ENCODE data around the gene FBXO46. TPM values are rescaled to one million over a fixed set of nuclear protein-coding genes. Genes with fewer than 3 reads are reported as not detected.

FBXO46 gene
- total and polyA plus RNA-seq, 2 of the 13 experiments (the other 11 are each of a cell fraction or from before 2014, with no cell fraction given) = 6.2 to 6.4 TPM

DNA sequence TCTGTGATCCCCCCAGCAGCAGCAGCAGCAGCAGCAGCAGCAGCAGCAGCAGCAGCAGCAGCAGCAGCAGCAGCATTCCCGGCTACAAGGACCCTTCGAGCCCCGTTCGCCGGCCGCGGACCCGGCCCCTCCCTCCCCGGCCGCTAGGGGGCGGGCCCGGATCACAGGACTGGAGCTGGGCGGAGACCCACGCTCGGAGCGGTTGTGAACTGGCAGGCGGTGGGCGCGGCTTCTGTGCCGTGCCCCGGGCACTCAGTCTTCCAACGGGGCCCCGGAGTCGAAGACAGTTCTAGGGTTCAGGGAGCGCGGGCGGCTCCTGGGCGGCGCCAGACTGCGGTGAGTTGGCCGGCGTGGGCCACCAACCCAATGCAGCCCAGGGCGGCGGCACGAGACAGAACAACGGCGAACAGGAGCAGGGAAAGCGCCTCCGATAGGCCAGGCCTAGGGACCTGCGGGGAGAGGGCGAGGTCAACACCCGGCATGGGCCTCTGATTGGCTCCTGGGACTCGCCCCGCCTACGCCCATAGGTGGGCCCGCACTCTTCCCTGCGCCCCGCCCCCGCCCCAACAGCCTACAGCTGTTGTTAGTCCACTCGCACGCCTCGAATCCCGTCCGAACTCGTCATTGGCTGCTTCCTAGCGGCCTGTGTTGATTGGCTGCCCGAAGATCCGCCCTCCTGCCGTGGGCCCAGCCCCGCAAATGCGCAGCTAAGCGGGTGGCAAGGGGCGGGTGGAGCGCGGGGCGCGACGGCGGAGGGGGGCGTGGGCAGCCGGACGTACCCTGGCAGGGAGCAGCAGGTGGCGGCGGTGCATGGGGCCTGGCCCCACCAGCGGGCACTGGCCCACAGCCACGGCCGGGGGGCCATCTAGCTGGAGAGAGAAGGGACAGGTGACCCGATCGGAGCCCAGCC, 39.8 kb upstream of the FBXO46 start (continued):
- TF ChIP-seq ZFP36L1 (CRISPR knock-in tag; IDR thresholded peaks at IDR 0.05) (peak; percentile 84; the same call in 1 of the 2 replicates), ZKSCAN1 (IDR thresholded peaks at IDR 0.05; ENCODE audit: low read length) (no peak), PRMT3 (CRISPR knock-in tag; IDR thresholded peaks at IDR 0.05; ENCODE audit: borderline replicate concordance, low read depth) (no peak), EP300 (IDR thresholded peaks at IDR 0.05; ENCODE audit: low read depth in 2 of 2, low read length in 2 of 2) (peak in 1 of 2 experiments; percentile 5; a peak in 1 of 4 replicates), EP300 (CRISPR knock-in tag; IDR thresholded peaks at IDR 0.05; ENCODE audit: borderline replicate concordance) (no peak), RNF2 (conservative IDR thresholded peaks at IDR 0.05; ENCODE audit: low read depth) (peak; percentile 92), NPAS2 (CRISPR knock-in tag; IDR thresholded peaks at IDR 0.05; ENCODE audit: borderline replicate concordance) (no peak), ZNF788 (CRISPR knock-in tag; IDR thresholded peaks at IDR 0.05; ENCODE audit: borderline replicate concordance) (peak; percentile 81; the same call in 1 of the 2 replicates), ETV6 (CRISPR knock-in tag; conservative IDR thresholded peaks at IDR 0.05) (no peak; the same call in 1 of the 2 replicates), SP140L (CRISPR knock-in tag; IDR thresholded peaks at IDR 0.05; ENCODE audit: borderline replicate concordance) (no peak), PHB2 (IDR thresholded peaks at IDR 0.05; ENCODE audit: partially characterized antibody) (no peak), SP1 (IDR thresholded peaks at IDR 0.05) (no peak), SP1 (CRISPR knock-in tag; IDR thresholded peaks at IDR 0.05) (peak; percentile 82), NBN (conservative IDR thresholded peaks at IDR 0.05) (no peak), FOXM1 (CRISPR knock-in tag; IDR thresholded peaks at IDR 0.05) (no peak), ZMAT3 (CRISPR knock-in tag; conservative IDR thresholded peaks at IDR 0.05) (0 out of 2 replicates have a peak, but pooled peaks have one; percentile 36), FOXJ3 (CRISPR knock-in tag; IDR thresholded peaks at IDR 0.05; ENCODE audit: borderline replicate concordance) (no peak), MED8 (CRISPR knock-in tag; IDR thresholded peaks at IDR 0.05; ENCODE audit: insufficient replicate concordance) (peak; percentile 13), KLF6 (CRISPR knock-in tag; IDR thresholded peaks at IDR 0.05) (peak; percentile 88; the same call in 1 of the 2 replicates), ZBTB7A (CRISPR knock-in tag; IDR thresholded peaks at IDR 0.05) (no peak), JUNB (CRISPR knock-in tag; IDR thresholded peaks at IDR 0.05; ENCODE audit: borderline replicate concordance) (no peak), ZNF564 (CRISPR knock-in tag; IDR thresholded peaks at IDR 0.05) (0 out of 2 replicates have a peak, but pooled peaks have one; percentile 45), ZNF24 (IDR thresholded peaks at IDR 0.05) (no peak)
- TF ChIP-seq, protein P1, sequence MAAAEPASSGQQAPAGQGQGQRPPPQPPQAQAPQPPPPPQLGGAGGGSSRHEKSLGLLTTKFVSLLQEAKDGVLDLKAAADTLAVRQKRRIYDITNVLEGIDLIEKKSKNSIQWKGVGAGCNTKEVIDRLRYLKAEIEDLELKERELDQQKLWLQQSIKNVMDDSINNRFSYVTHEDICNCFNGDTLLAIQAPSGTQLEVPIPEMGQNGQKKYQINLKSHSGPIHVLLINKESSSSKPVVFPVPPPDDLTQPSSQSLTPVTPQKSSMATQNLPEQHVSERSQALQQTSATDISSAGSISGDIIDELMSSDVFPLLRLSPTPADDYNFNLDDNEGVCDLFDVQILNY (CRISPR knock-in tag; conservative IDR thresholded peaks at IDR 0.05) = no peak
- TF ChIP-seq, protein P2, sequence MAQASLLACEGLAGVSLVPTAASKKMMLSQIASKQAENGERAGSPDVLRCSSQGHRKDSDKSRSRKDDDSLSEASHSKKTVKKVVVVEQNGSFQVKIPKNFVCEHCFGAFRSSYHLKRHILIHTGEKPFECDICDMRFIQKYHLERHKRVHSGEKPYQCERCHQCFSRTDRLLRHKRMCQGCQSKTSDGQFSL (CRISPR knock-in tag; IDR thresholded peaks at IDR 0.05) = 0 out of 2 replicates have a peak, but pooled peaks have one; percentile 4
- TF ChIP-seq, protein P3, sequence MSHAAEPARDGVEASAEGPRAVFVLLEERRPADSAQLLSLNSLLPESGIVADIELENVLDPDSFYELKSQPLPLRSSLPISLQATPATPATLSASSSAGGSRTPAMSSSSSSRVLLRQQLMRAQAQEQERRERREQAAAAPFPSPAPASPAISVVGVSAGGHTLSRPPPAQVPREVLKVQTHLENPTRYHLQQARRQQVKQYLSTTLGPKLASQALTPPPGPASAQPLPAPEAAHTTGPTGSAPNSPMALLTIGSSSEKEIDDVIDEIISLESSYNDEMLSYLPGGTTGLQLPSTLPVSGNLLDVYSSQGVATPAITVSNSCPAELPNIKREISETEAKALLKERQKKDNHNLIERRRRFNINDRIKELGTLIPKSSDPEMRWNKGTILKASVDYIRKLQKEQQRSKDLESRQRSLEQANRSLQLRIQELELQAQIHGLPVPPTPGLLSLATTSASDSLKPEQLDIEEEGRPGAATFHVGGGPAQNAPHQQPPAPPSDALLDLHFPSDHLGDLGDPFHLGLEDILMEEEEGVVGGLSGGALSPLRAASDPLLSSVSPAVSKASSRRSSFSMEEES (CRISPR knock-in tag; IDR thresholded peaks at IDR 0.05) = peak; percentile 61; the same call in 1 of the 2 replicates
- TF ChIP-seq, protein P4, sequence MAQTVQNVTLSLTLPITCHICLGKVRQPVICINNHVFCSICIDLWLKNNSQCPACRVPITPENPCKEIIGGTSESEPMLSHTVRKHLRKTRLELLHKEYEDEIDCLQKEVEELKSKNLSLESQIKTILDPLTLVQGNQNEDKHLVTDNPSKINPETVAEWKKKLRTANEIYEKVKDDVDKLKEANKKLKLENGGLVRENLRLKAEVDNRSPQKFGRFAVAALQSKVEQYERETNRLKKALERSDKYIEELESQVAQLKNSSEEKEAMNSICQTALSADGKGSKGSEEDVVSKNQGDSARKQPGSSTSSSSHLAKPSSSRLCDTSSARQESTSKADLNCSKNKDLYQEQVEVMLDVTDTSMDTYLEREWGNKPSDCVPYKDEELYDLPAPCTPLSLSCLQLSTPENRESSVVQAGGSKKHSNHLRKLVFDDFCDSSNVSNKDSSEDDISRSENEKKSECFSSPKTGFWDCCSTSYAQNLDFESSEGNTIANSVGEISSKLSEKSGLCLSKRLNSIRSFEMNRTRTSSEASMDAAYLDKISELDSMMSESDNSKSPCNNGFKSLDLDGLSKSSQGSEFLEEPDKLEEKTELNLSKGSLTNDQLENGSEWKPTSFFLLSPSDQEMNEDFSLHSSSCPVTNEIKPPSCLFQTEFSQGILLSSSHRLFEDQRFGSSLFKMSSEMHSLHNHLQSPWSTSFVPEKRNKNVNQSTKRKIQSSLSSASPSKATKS (CRISPR knock-in tag; IDR thresholded peaks at IDR 0.05) = no peak
